GM21723 (cell line): ENCODE results near the gene ST6GAL1.
"Not testable (repeated sequence)": the region's sequence is repeated elsewhere in the genome, so short reads cannot be mapped to it uniquely, and the experiment has no call there.

Source experiments
- ATAC-seq: cut with Tn5 transposase; IDR thresholded peaks from one replicate; pipeline ENCODE4 v1.9.1; 2021; ENCODE audit warnings: mild to moderate bottlenecking, moderate library complexity; ENCODE audit not compliant: unreplicated experiment

ST6GAL1 gene

DNA sequence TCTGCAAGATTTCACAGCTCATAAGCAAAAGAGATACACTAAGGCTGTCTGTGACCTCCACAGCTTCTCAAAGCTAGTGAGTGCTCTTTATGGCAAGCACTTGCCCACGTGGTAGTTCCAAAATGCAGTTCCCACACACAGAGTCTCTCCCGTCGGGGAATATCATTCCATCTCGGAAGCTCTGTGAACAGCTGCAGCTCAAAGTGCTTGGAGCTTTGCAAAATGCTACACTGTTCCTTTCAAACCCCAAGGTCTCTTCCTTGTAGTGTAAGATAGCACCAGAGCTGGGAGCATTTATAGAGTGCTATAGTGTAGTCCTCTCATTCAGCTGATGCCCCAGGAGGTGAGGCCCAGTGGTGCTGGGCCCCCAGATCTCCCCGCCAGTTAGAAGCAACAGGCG lies 36.1 kb downstream of the ST6GAL1 start:
- ATAC-seq: no peak

- not testable (repeated sequence) for ATAC-seq
Observed at GRCh38 chr3:186967236-186967635, 36.9 kb downstream of the ST6GAL1 start.

GRCh38 chr3:186967686-186968085 lies 37.4 kb downstream of the ST6GAL1 start:
- ATAC-seq: no peak

DNA sequence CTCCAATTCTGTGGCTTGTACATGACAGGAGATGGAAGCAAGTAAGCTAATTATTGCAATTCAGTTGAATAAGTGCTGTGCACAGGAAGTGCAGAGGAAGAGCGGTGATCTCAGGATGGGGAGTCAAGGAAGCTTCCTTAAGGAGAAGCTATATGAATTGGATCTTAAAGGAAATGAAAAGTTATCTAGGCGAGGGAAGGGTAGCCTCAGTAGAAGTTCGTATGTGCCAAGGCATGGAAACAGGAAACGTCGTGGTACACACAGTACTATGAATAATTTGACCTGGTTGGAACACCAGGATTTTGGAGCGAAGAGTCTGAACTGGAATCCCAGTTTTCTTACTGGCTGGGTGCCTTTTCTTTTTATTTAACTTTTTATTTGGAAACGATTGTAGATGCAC lies 39.3 kb downstream of the ST6GAL1 start:
- no peak for ATAC-seq

DNA sequence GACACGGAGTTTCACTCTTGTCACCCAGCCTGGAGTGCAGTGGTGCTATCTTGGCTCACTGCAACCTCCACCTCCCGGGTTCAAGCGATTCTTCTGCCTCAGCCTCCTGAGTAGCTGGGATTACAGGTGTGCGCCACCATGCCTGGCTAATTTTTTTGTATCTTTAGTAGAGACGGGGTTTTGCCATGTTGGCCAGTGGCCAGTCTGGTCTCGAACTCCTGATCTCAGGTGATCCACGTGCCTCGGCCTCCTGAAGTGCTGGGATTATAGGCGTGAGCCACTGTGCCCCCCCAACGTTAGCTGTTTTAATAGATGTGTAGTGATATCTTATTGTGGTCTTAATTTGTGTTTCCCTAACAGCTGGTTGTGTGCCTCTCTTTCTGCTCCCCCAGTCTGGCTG lies 40.8 kb downstream of the ST6GAL1 start:
- not testable (repeated sequence) for ATAC-seq

DNA sequence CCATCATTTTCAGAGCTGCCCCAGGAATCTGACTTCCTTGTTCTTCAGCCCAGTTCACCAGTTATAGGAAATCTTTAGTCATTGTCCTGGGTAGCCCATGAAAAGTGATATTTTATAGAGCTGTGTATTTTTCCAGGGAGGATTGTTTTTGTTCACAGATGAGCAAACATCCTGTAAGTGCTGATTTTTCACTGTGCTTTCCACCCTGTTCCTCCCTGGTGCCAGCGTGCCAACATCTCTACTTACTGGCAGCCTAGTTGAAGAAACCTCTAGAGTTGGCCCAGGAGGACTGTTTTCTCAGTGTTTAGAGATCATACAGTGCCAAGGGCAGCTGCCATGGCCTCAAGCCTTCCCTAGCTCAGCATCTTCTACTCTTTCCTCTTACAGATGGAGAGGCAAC lies 41.3 kb downstream of the ST6GAL1 start:
- no peak for ATAC-seq

- ATAC-seq: no peak
Observed at GRCh38 chr3:186973702-186974101, 43.4 kb downstream of the ST6GAL1 start.

DNA sequence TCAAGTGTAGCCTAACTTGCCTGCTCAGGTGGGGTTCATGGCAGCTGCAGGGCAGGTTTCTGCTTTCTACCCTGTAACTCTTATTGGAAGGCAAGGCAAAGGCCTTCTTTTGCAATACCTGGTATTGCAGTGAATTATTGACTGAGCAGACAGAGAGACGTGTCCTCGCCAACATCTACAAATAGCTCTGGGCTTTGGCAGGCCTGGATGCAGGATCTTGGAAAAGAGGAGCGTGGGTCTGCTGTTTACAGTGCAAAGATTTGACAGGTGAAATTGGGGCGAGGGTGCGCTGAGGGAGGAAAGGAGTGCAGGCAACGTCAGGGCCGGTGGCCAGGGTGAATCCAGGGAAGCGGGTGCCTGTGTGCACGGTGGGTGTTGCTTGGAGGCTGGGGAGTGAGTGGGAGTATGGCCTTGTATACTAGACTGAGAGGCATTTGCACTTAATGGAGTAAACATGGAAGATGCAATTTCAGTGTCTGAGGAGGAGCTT lies 44.5 kb downstream of the ST6GAL1 start:
- ATAC-seq: no peak

- ATAC-seq: no peak
Observed at GRCh38 chr3:186975726-186976125, 45.4 kb downstream of the ST6GAL1 start.

GRCh38 chr3:186976837-186977750 lies 46.8 kb downstream of the ST6GAL1 start:
- ATAC-seq: no peak

DNA sequence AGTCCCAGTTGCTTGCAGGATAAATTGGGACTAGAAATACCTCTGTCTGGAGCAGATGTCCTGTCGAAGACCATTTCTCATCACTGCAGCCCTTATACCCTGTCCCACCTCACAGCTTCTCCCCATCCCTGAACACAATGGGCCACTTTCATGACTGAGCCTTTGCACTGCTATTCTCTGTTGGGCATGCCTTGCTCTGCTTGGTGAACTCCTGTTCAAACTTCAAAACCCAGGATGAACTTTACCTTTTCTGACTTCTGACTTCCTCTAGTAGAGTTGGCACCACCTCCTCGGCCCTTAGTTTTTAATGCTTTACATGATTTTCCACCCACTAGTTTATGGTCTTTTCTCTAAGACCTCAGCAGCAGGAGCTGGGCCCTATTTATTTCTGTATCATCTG lies 48.4 kb downstream of the ST6GAL1 start:
- ATAC-seq: no peak

- ATAC-seq: no peak
Observed at GRCh38 chr3:186979852-186980251, 49.5 kb downstream of the ST6GAL1 start.

GRCh38 chr3:186980989-186981388 lies 50.7 kb downstream of the ST6GAL1 start:
- ATAC-seq: no peak

DNA sequence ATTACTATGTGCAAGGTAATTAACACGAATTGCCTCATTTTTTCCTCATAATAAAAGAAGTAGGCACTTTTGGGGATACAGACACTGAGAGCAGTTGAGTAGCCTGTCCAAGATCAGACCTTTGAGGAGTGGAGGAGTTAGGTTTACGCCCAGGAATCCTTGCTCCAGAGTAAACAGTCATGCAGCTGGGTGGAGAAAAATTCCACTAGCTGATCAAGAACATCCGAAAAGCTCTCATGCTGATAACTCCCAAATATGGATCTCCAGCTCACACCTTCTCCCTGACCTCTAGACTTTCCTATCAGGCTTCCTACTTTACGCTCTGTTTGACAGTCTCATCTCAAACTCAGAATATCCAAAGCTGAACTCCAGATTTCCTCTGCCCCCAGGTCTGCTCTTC lies 53.3 kb downstream of the ST6GAL1 start:
- no peak for ATAC-seq

DNA sequence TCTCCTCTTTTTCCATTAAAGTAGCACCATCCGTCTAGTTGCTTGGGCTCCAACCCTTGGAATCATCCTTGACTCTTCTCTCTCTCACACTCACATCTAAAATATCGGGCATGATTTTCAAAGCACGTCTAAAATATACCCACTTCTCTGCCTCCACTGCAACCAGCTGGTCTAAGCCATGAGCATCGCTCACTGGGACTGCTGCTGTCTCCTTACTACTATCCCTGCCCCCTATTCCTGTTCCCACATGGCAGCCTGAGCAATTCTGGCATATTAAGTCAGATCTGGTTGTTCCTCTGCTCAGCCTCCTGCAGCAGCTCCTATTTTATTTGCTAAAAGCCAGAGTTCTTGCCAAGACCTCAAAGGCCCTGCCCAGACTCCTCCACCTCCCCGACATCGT lies 53.7 kb downstream of the ST6GAL1 start:
- ATAC-seq: no peak

- peak; percentile 65 for ATAC-seq
Observed at GRCh38 chr3:186985661-186986364, 55.5 kb downstream of the ST6GAL1 start.

DNA sequence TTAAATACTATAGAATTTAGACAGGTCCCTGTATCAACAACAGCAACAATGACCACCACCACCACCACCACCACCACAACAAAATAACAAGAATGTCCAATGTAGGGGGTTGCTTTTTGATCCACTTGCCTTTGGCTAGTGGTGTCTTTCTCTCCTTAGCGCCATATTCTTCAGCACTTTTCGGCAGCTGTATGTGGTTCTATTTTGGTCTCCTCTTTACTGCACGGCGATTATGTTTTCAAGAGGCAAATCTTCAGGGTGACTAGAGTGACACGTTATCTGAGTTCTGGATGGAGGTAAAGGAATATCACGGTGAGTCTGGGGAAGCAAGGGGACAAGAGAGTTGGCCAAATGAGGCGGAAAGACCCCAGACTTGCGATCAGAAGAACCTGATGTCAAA lies 56.1 kb downstream of the ST6GAL1 start:
- no peak for ATAC-seq

DNA sequence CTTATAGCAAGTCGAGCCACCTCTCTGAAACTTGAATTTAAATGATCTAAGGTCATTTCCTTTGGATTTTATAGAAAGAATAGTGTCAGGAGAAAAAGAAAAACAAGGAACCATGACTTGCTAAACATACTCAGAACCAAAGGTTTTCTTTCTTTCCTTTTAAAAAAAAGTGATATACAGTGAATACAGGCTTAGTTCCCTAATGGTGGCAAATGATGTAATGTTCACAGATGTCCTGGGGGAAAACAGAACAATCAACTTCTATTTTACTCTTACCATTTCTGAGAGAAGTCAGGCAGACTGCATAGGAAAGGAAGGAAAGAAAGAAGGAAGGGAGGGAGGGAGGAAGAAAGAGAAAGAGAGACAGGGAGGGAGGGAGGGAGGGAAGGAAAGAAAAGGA lies 56.5 kb downstream of the ST6GAL1 start:
- ATAC-seq: no peak

GRCh38 chr3:186988806-186989205 lies 58.5 kb downstream of the ST6GAL1 start:
- peak; percentile 71 for ATAC-seq

GRCh38 chr3:186989429-186989828 lies 59.1 kb downstream of the ST6GAL1 start:
- ATAC-seq: peak; percentile 1

- no peak for ATAC-seq
Observed at GRCh38 chr3:186990277-186990676, 60.0 kb downstream of the ST6GAL1 start.

- no peak for ATAC-seq
Observed at GRCh38 chr3:186990878-186991308, 60.6 kb downstream of the ST6GAL1 start.
